GM23338 (cell line): ENCODE data around the gene MYD88.

Source experiments
- CREB1 ChIP-seq: fragments of 250-450 bp; sonication (Bioruptor Pico); IDR thresholded peaks from 2 replicates; pipeline ENCODE4 v1.5.0; 2020; ENCODE audit warnings: low read depth, mild to moderate bottlenecking, moderate library complexity
- EZH2 ChIP-seq: fragments of 200-600 bp; sonication (generic); IDR thresholded peaks from one replicate; pipeline ENCODE4 v1.8.0; 2017; ENCODE audit warnings: antibody characterized with exemption, mild to moderate bottlenecking, low read depth; ENCODE audit not compliant: unreplicated experiment
- EZH2phosphoT487 ChIP-seq: fragments of 200-600 bp; sonication (generic); IDR thresholded peaks from one replicate; pipeline ENCODE4 v1.8.1; 2018; ENCODE audit warnings: antibody characterized with exemption; ENCODE audit not compliant: unreplicated experiment
- JUNB ChIP-seq: IDR thresholded peaks from one replicate; pipeline ENCODE4 v1.6.1; 2016; ENCODE audit warnings: antibody characterized with exemption; ENCODE audit not compliant: unreplicated experiment
- NANOG ChIP-seq: IDR thresholded peaks from 2 replicates; pipeline ENCODE4 v1.6.1; 2016; ENCODE audit warnings: antibody characterized with exemption, borderline replicate concordance
- POLR2AphosphoS5 ChIP-seq: IDR thresholded peaks from 2 replicates; pipeline ENCODE4 v1.6.1; 2016; ENCODE audit warnings: antibody characterized with exemption, low read depth
- ZNF331 ChIP-seq: fragments of 250-450 bp; sonication (Bioruptor Pico); IDR thresholded peaks from 2 replicates; pipeline ENCODE4 v1.5.0; 2020; ENCODE audit warnings: low read depth, mild to moderate bottlenecking, moderate library complexity
- TF ChIP-seq, protein P1 (sequence below), 2 experiments: fragments of 200-600 bp in 1 of 2; sonication (generic) in 1 of 2; conservative IDR thresholded peaks; 2 replicates each; pipeline versions ENCODE4 v1.5.1 to v1.6.1; 2016 to 2017; ENCODE audit warnings: antibody characterized with exemption in 2 of 2, low read depth in 2 of 2, mild to moderate bottlenecking in 2 of 2, moderate library complexity in 1 of 2
- TF ChIP-seq, protein P2 (sequence below): IDR thresholded peaks from one replicate; pipeline ENCODE4 v1.6.1; 2018; ENCODE audit warnings: antibody characterized with exemption; ENCODE audit not compliant: unreplicated experiment
- TF ChIP-seq, protein P3 (sequence below): IDR thresholded peaks from 2 replicates; pipeline ENCODE4 v1.6.1; 2016; ENCODE audit warnings: antibody characterized with exemption

DNA sequence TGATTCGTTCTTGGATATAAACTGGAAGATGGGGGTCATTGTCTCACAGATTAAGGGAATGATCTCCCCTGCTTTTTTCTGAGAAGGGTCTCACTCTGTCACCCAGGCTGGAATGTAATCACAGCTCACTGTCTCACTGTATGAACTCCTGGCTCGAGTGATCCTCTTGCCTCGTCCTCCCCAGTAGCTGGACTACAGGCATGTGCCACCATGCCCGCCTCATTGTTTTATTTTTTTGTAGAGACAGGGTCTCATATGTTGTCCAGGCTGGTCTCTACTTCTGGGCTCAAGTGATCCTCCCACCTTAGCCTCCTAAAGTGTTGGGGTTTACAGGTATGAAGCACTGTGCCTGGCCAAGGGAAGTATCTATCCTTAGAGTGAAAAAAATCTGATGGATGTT is 32.3 kb downstream of the MYD88 start:
- TF ChIP-seq, protein P1, sequence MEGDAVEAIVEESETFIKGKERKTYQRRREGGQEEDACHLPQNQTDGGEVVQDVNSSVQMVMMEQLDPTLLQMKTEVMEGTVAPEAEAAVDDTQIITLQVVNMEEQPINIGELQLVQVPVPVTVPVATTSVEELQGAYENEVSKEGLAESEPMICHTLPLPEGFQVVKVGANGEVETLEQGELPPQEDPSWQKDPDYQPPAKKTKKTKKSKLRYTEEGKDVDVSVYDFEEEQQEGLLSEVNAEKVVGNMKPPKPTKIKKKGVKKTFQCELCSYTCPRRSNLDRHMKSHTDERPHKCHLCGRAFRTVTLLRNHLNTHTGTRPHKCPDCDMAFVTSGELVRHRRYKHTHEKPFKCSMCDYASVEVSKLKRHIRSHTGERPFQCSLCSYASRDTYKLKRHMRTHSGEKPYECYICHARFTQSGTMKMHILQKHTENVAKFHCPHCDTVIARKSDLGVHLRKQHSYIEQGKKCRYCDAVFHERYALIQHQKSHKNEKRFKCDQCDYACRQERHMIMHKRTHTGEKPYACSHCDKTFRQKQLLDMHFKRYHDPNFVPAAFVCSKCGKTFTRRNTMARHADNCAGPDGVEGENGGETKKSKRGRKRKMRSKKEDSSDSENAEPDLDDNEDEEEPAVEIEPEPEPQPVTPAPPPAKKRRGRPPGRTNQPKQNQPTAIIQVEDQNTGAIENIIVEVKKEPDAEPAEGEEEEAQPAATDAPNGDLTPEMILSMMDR (conservative IDR thresholded peaks at IDR 0.05; ENCODE audit: low read depth in 2 of 2) = no peak
- TF ChIP-seq NANOG (no peak), EZH2phosphoT487 (no peak), EZH2 (no peak), POLR2AphosphoS5 (no peak), JUNB (no peak), CREB1 (CRISPR knock-in tag) (no peak), ZNF331 (CRISPR knock-in tag) (no peak)
- TF ChIP-seq, protein P2, sequence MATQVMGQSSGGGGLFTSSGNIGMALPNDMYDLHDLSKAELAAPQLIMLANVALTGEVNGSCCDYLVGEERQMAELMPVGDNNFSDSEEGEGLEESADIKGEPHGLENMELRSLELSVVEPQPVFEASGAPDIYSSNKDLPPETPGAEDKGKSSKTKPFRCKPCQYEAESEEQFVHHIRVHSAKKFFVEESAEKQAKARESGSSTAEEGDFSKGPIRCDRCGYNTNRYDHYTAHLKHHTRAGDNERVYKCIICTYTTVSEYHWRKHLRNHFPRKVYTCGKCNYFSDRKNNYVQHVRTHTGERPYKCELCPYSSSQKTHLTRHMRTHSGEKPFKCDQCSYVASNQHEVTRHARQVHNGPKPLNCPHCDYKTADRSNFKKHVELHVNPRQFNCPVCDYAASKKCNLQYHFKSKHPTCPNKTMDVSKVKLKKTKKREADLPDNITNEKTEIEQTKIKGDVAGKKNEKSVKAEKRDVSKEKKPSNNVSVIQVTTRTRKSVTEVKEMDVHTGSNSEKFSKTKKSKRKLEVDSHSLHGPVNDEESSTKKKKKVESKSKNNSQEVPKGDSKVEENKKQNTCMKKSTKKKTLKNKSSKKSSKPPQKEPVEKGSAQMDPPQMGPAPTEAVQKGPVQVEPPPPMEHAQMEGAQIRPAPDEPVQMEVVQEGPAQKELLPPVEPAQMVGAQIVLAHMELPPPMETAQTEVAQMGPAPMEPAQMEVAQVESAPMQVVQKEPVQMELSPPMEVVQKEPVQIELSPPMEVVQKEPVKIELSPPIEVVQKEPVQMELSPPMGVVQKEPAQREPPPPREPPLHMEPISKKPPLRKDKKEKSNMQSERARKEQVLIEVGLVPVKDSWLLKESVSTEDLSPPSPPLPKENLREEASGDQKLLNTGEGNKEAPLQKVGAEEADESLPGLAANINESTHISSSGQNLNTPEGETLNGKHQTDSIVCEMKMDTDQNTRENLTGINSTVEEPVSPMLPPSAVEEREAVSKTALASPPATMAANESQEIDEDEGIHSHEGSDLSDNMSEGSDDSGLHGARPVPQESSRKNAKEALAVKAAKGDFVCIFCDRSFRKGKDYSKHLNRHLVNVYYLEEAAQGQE = no peak
- TF ChIP-seq, protein P3, sequence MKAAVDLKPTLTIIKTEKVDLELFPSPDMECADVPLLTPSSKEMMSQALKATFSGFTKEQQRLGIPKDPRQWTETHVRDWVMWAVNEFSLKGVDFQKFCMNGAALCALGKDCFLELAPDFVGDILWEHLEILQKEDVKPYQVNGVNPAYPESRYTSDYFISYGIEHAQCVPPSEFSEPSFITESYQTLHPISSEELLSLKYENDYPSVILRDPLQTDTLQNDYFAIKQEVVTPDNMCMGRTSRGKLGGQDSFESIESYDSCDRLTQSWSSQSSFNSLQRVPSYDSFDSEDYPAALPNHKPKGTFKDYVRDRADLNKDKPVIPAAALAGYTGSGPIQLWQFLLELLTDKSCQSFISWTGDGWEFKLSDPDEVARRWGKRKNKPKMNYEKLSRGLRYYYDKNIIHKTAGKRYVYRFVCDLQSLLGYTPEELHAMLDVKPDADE = no peak
